HEK293T (cell line): ENCODE measurements around the gene NSUN5.
"Not testable (repeated sequence)": the region's sequence is repeated elsewhere in the genome, so short reads cannot be mapped to it uniquely, and the experiment has no call there.

ENCODE experiments used
- BHLHE40 ChIP-seq: fragments of 450-650 bp; IDR thresholded peaks from 2 replicates; pipeline ENCODE4 v1.6.1; 2016; ENCODE audit warnings: mild to moderate bottlenecking, moderate library complexity, borderline replicate concordance
- CTBP1 ChIP-seq: fragments of 450-650 bp; IDR thresholded peaks from 2 replicates; pipeline ENCODE4 v1.6.1; 2016; ENCODE audit warnings: borderline replicate concordance
- ELF4 ChIP-seq: fragments of 450-650 bp; IDR thresholded peaks from 2 replicates; pipeline ENCODE4 v1.6.1; 2017; ENCODE audit warnings: antibody characterized with exemption
- FOXA1 ChIP-seq: fragments of 450-650 bp; IDR thresholded peaks from 2 replicates; pipeline ENCODE4 v1.6.1; 2016; ENCODE audit warnings: mild to moderate bottlenecking
- FOXK2 ChIP-seq: fragments of 450-650 bp; IDR thresholded peaks from 2 replicates; pipeline ENCODE4 v1.6.1; 2016; ENCODE audit warnings: mild to moderate bottlenecking
- FOXM1 ChIP-seq: fragments of 450-650 bp; IDR thresholded peaks from 2 replicates; pipeline ENCODE4 v1.6.1; 2017; ENCODE audit warnings: mild to moderate bottlenecking, borderline replicate concordance
- HDGF ChIP-seq: fragments of 450-650 bp; IDR thresholded peaks from 2 replicates; pipeline ENCODE4 v1.6.1; 2017; ENCODE audit warnings: antibody characterized with exemption, borderline replicate concordance
- L3MBTL2 ChIP-seq: fragments of 450-650 bp; conservative IDR thresholded peaks from 2 replicates; pipeline ENCODE4 v1.6.1; 2016; ENCODE audit warnings: mild to moderate bottlenecking
- LEF1 ChIP-seq: fragments of 450-650 bp; IDR thresholded peaks from 2 replicates; pipeline ENCODE4 v1.6.1; 2017; ENCODE audit warnings: mild to moderate bottlenecking, borderline replicate concordance
- NFRKB ChIP-seq: fragments of 450-650 bp; IDR thresholded peaks from 2 replicates; pipeline ENCODE4 v1.6.1; 2016; ENCODE audit warnings: mild to moderate bottlenecking, moderate library complexity
- PKNOX1 ChIP-seq: fragments of 450-650 bp; IDR thresholded peaks from 2 replicates; pipeline ENCODE4 v1.6.1; 2016
- SP1 ChIP-seq: fragments of 450-650 bp; IDR thresholded peaks from 2 replicates; pipeline ENCODE4 v1.6.1; 2017
- SUZ12 ChIP-seq: fragments of 450-650 bp; IDR thresholded peaks from 2 replicates; pipeline ENCODE4 v1.6.1; 2016; ENCODE audit warnings: mild to moderate bottlenecking
- ZNF384 ChIP-seq: fragments of 450-650 bp; IDR thresholded peaks from 2 replicates; pipeline ENCODE4 v1.6.1; 2016

- not testable (repeated sequence) for TF ChIP-seq FOXA1, L3MBTL2, LEF1, ZNF384, BHLHE40, SP1, CTBP1, PKNOX1, ELF4, FOXK2, FOXM1, SUZ12, HDGF, NFRKB
Measured at GRCh38 chr7:73327449-73327848, 18.8 kb upstream of the NSUN5 start.
